Astrocyte (in vitro differentiated cells and primary cell): Measurements from ENCODE around the gene EPAS1. TPM values are rescaled to one million over a fixed set of nuclear protein-coding genes. Genes with fewer than 3 reads are reported as not detected.
A peak's percentile ranks its signal among the peaks of the same experiment; 100 is the strongest.

Experiments
- DNase-seq: peaks from one replicate; pipeline ENCODE4 v3.0.0-alpha.2; 2010; ENCODE audit warnings: low read depth
- FAIRE-seq: peaks from 2 replicates; lab custom pipeline; 2011; peaks lifted over from hg19 to GRCh38; lab: Jason Lieb, UNC
- H2AFZ ChIP-seq: 2 replicates; pipeline ENCODE4 v1.6.0; 2012; ENCODE audit warnings: low read depth, low read length, inconsistent platforms
- H3K27ac ChIP-seq: 2 replicates; pipeline ENCODE4 v1.5.1; 2011; ENCODE audit warnings: low read depth, low read length, inconsistent platforms
- H3K27me3 ChIP-seq: 2 replicates; pipeline ENCODE4 v1.6.0; 2011; ENCODE audit warnings: low read length, inconsistent platforms; ENCODE audit not compliant: insufficient read depth
- H3K36me3 ChIP-seq: 2 replicates; pipeline ENCODE4 v1.5.1; 2011; ENCODE audit warnings: low read length, inconsistent platforms; ENCODE audit not compliant: insufficient read depth
- H3K4me1 ChIP-seq: 2 replicates; pipeline ENCODE4 v1.5.1; 2011; ENCODE audit warnings: low read length, inconsistent platforms; ENCODE audit not compliant: insufficient read depth
- H3K4me2 ChIP-seq: 2 replicates; pipeline ENCODE4 v1.6.0; 2012; ENCODE audit warnings: low read length, inconsistent platforms
- H3K4me3 ChIP-seq: 2 replicates; pipeline ENCODE4 v1.5.1; 2011; ENCODE audit warnings: low read depth, mild to moderate bottlenecking, low read length, inconsistent platforms; ENCODE audit not compliant: insufficient read depth
- H3K79me2 ChIP-seq: 2 replicates; pipeline ENCODE4 v1.6.0; 2012; ENCODE audit warnings: mild to moderate bottlenecking, low read length, inconsistent platforms; ENCODE audit not compliant: insufficient read depth
- H3K9ac ChIP-seq: 2 replicates; pipeline ENCODE4 v1.6.0; 2012; ENCODE audit warnings: mild to moderate bottlenecking, low read length, inconsistent platforms
- H3K9me3 ChIP-seq: 2 replicates; pipeline ENCODE4 v1.5.1; 2012; ENCODE audit warnings: low read depth, mild to moderate bottlenecking, low read length, inconsistent platforms; ENCODE audit not compliant: insufficient read depth
- H4K20me1 ChIP-seq: 2 replicates; pipeline ENCODE4 v1.6.0; 2012; ENCODE audit warnings: low read length, inconsistent platforms; ENCODE audit not compliant: insufficient read depth
- H3K27ac Mint-ChIP-seq: one replicate; pipeline ENCODE4 v1.8.0; 2021; ENCODE audit warnings: mild to moderate bottlenecking, mixed read lengths; ENCODE audit not compliant: unreplicated experiment
- H3K27me3 Mint-ChIP-seq: one replicate; pipeline ENCODE4 v1.8.0; 2021; ENCODE audit warnings: low read depth, mixed read lengths; ENCODE audit not compliant: unreplicated experiment
- H3K36me3 Mint-ChIP-seq: one replicate; pipeline ENCODE4 v1.8.0; 2021; ENCODE audit warnings: low read depth, mixed read lengths; ENCODE audit not compliant: unreplicated experiment
- H3K4me1 Mint-ChIP-seq: one replicate; pipeline ENCODE4 v1.8.0; 2021; ENCODE audit warnings: low read depth, mixed read lengths; ENCODE audit not compliant: unreplicated experiment
- H3K4me3 Mint-ChIP-seq: one replicate; pipeline ENCODE4 v1.8.0; 2021; ENCODE audit warnings: mild to moderate bottlenecking, moderate library complexity, mixed read lengths; ENCODE audit not compliant: unreplicated experiment
- H3K9me3 Mint-ChIP-seq: one replicate; pipeline ENCODE4 v1.8.0; 2021; ENCODE audit warnings: mild to moderate bottlenecking, mixed read lengths; ENCODE audit not compliant: unreplicated experiment
- CTCF ChIP-seq: IDR thresholded peaks from 2 replicates; pipeline ENCODE4 v1.5.1; 2011; ENCODE audit warnings: low read depth, mild to moderate bottlenecking, inconsistent platforms, low read length, moderate library complexity; ENCODE audit not compliant: insufficient read depth
- EZH2 ChIP-seq: IDR thresholded peaks from 2 replicates; pipeline ENCODE4 v1.6.1; 2012; ENCODE audit warnings: mild to moderate bottlenecking, low read length, inconsistent platforms; ENCODE audit not compliant: insufficient read depth
- total RNA-seq: library from RNA; stranded (reverse); gene quantifications from 2 replicates; pipeline ENCODE4 v1.2.1, GENCODE V29; 2021

EPAS1 gene
- total RNA-seq, 1 donor from 2014 or later: 42.8 TPM

DNA sequence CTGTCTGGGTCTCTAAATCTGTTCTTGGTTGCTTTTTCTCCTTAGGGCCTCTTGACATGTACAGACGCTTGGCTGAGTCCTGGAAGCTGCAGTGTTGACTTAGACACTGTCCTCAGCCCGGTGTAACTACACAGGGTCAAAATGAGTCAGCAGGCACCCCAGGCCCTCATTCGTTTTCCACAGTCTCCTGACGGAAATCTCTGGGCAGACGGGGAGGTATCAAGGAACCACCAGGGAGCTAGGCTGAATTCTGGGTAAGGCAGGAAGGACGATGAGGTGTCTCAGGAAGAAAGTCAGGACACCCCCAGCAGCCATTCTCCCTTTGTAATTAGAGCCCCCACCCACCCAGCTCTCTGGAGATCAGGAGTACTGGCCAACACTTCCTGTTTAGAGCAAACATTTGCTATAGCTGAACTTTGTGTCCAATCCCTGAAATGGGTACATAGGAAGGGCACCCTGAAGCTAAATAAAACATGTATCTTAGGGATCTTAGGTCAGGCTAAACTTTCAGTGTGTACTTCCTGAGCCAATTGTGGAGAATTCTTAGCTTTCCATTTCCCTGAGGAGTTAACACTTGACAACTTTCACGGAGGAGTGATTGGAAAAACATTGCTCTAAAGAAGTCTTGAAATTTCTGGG, 23.9 kb upstream of the EPAS1 start:
- peak overlapping the region; percentile 42 for H3K27ac Mint-ChIP-seq
- H3K27ac ChIP-seq: no peak overlapping the region

GRCh38 chr2:46273919-46274318, 23.3 kb upstream of the EPAS1 start:
- Mint-ChIP-seq H3K27ac (no peak overlapping the region), H3K4me3 (no peak overlapping the region), H3K4me1 (peaks cover 47% of the 10 kb centered on the region), H3K36me3 (peaks cover 1% of the 10 kb centered on the region), H3K9me3 (peaks cover 3% of the 10 kb centered on the region), H3K27me3 (peaks cover 16% of the 10 kb centered on the region)
- no peaks in the 10 kb centered on the region for H3K79me2 ChIP-seq
- no peak overlapping the region for H3K27ac ChIP-seq
- no peak overlapping the region for H2AFZ ChIP-seq
- H3K36me3 ChIP-seq: no peaks in the 10 kb centered on the region
- H3K4me1 ChIP-seq: peaks cover 33% of the 10 kb centered on the region
- TF ChIP-seq CTCF: no peak
- no peak for TF ChIP-seq EZH2
- DNase-seq: peak; percentile 2
- no peaks in the 10 kb centered on the region for H3K9me3 ChIP-seq
- FAIRE-seq: no peak
- H4K20me1 ChIP-seq: no peaks in the 10 kb centered on the region
- H3K4me2 ChIP-seq: peak overlapping the region; percentile 8
- H3K9ac ChIP-seq: no peak overlapping the region
- no peak overlapping the region for H3K4me3 ChIP-seq
- H3K27me3 ChIP-seq: no peaks in the 10 kb centered on the region

More for the DNA sequence above, 23.9 kb upstream of the EPAS1 start:
- H3K4me3 Mint-ChIP-seq: no peak overlapping the region
- peaks cover 53% of the 10 kb centered on the region for H3K4me1 Mint-ChIP-seq
- no peak for FAIRE-seq
- peak; percentile 27 for DNase-seq
- no peak for TF ChIP-seq EZH2
- no peak for TF ChIP-seq CTCF
- H3K27me3 Mint-ChIP-seq: peaks cover 15% of the 10 kb centered on the region
- H3K9ac ChIP-seq: no peak overlapping the region
- no peaks in the 10 kb centered on the region for H3K36me3 ChIP-seq
- peaks cover 3% of the 10 kb centered on the region for H3K9me3 Mint-ChIP-seq
- H3K4me2 ChIP-seq: peak overlapping the region; percentile 8
- no peaks in the 10 kb centered on the region for H3K79me2 ChIP-seq
- H3K36me3 Mint-ChIP-seq: peaks cover 1% of the 10 kb centered on the region
- no peaks in the 10 kb centered on the region for H3K9me3 ChIP-seq
- peaks cover 35% of the 10 kb centered on the region for H3K4me1 ChIP-seq
- no peak overlapping the region for H2AFZ ChIP-seq
- H4K20me1 ChIP-seq: no peaks in the 10 kb centered on the region
- H3K4me3 ChIP-seq: no peak overlapping the region
- no peaks in the 10 kb centered on the region for H3K27me3 ChIP-seq

DNA sequence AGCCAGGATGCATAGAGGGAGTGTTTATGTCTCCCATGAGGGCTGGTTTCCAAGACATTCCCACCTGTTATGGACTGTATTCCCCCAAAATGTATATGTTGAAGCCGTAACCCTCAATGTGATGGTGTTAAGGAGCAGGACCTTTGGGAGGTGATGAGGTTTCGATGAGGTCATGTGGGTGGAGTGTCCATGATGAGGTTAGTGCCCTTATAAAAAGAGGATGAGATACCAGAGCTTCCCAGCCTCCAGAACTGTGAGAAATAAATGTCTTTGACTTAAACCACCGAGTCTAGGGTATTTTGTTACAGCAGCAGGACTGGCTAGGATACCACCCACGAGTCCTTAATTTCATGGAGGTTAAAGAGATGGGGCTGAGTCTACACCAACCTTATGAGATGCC, 22.6 kb upstream of the EPAS1 start:
- Histone ChIP-seq H3K27ac (no peak overlapping the region), H3K36me3 (no peaks in the 10 kb centered on the region), H3K4me2 (no peak overlapping the region), H3K27me3 (no peaks in the 10 kb centered on the region), H3K4me3 (no peak overlapping the region), H3K4me1 (peaks cover 27% of the 10 kb centered on the region), H3K79me2 (no peaks in the 10 kb centered on the region), H3K9ac (no peak overlapping the region), H4K20me1 (no peaks in the 10 kb centered on the region), H2AFZ (no peak overlapping the region), H3K9me3 (no peaks in the 10 kb centered on the region)
- H3K36me3 Mint-ChIP-seq: peaks cover 1% of the 10 kb centered on the region
- H3K4me1 Mint-ChIP-seq: peaks cover 42% of the 10 kb centered on the region
- H3K4me3 Mint-ChIP-seq: no peak overlapping the region
- FAIRE-seq (no peak), DNase-seq (no peak)
- TF ChIP-seq EZH2: no peak
- no peak for TF ChIP-seq CTCF
- peaks cover 3% of the 10 kb centered on the region for H3K9me3 Mint-ChIP-seq
- peaks cover 19% of the 10 kb centered on the region for H3K27me3 Mint-ChIP-seq
- no peak overlapping the region for H3K27ac Mint-ChIP-seq
